IPS-18c (cell line): ENCODE data around the gene SDR9C7.
"Not testable (repeated sequence)": the region's sequence is repeated elsewhere in the genome, so short reads cannot be mapped to it uniquely, and the experiment has no call there.

Experiments
- H3K4me3 ChIP-seq: 2 replicates; pipeline ENCODE4 v1.7.0; 2013; ENCODE audit warnings: low read depth, mild to moderate bottlenecking, low read length, moderate library complexity; ENCODE audit not compliant: insufficient read depth
- H3K9me3 ChIP-seq: one replicate; pipeline ENCODE4 v1.6.1; 2013; ENCODE audit warnings: mild to moderate bottlenecking, low read length, moderate library complexity; ENCODE audit not compliant: control insufficient read depth, insufficient read depth

Gene SDR9C7

GRCh38 chr12:56955631-56956256, 21.5 kb upstream of the SDR9C7 start:
- Histone ChIP-seq H3K4me3 (no peak overlapping the region), H3K9me3 (no peaks in the 10 kb centered on the region)

- Histone ChIP-seq H3K9me3 (no peaks in the 10 kb centered on the region), H3K4me3 (no peak overlapping the region)
Measured at GRCh38 chr12:56954958-56955355, 20.7 kb upstream of the SDR9C7 start.

- no peaks in the 10 kb centered on the region for H3K9me3 ChIP-seq
- H3K4me3 ChIP-seq = no peak overlapping the region
Measured at GRCh38 chr12:56954057-56954957, 20.1 kb upstream of the SDR9C7 start.

GRCh38 chr12:56953314-56953713, 19.1 kb upstream of the SDR9C7 start:
- H3K9me3 ChIP-seq = no peaks in the 10 kb centered on the region
- H3K4me3 ChIP-seq = no peak overlapping the region

- no peaks in the 10 kb centered on the region for H3K9me3 ChIP-seq
- H3K4me3 ChIP-seq = no peak overlapping the region
Measured at GRCh38 chr12:56951582-56952339, 17.6 kb upstream of the SDR9C7 start.

- Histone ChIP-seq H3K9me3 (no peaks in the 10 kb centered on the region), H3K4me3 (no peak overlapping the region)
Measured at GRCh38 chr12:56948881-56949280, 14.7 kb upstream of the SDR9C7 start.

- no peaks in the 10 kb centered on the region for H3K9me3 ChIP-seq
- no peak overlapping the region for H3K4me3 ChIP-seq
Measured at GRCh38 chr12:56948457-56948777, 14.2 kb upstream of the SDR9C7 start.

- no peak overlapping the region for H3K4me3 ChIP-seq
- H3K9me3 ChIP-seq = no peaks in the 10 kb centered on the region
Measured at GRCh38 chr12:56947633-56948456, 13.6 kb upstream of the SDR9C7 start.

GRCh38 chr12:56943878-56944277, 9.7 kb upstream of the SDR9C7 start:
- Histone ChIP-seq H3K4me3 (no peak overlapping the region), H3K9me3 (no peaks in the 10 kb centered on the region)

- H3K9me3 ChIP-seq, H3K4me3 ChIP-seq: not testable (repeated sequence)
Measured at GRCh38 chr12:56943374-56943773, 9.2 kb upstream of the SDR9C7 start.

- no peak overlapping the region for H3K4me3 ChIP-seq
- no peaks in the 10 kb centered on the region for H3K9me3 ChIP-seq
Measured at GRCh38 chr12:56941299-56942017, 7.2 kb upstream of the SDR9C7 start.

- not testable (repeated sequence) for H3K4me3 ChIP-seq, H3K9me3 ChIP-seq
Measured at GRCh38 chr12:56940942-56941298, 6.7 kb upstream of the SDR9C7 start.

GRCh38 chr12:56935752-56936151, 1.5 kb upstream of the SDR9C7 start:
- Histone ChIP-seq H3K9me3 (no peaks in the 10 kb centered on the region), H3K4me3 (no peak overlapping the region)

- no peaks in the 10 kb centered on the region for H3K9me3 ChIP-seq
- no peak overlapping the region for H3K4me3 ChIP-seq
Measured at GRCh38 chr12:56935157-56935556, 949 bp upstream of the SDR9C7 start.

- Histone ChIP-seq H3K4me3 (no peak overlapping the region), H3K9me3 (no peaks in the 10 kb centered on the region)
Measured at GRCh38 chr12:56932867-56933266, 1.3 kb downstream of the SDR9C7 start.

- H3K4me3 ChIP-seq = no peak overlapping the region
Measured at GRCh38 chr12:56932146-56932545, 2.1 kb downstream of the SDR9C7 start.

GRCh38 chr12:56931474-56931978, 2.7 kb downstream of the SDR9C7 start:
- Histone ChIP-seq H3K4me3 (no peak overlapping the region), H3K9me3 (no peaks in the 10 kb centered on the region)

More at GRCh38 chr12:56932146-56932545, 2.1 kb downstream of the SDR9C7 start:
- no peaks in the 10 kb centered on the region for H3K9me3 ChIP-seq
